GM12892 (cell line): Measurements from ENCODE around the gene FKRP.

Source experiments
- DNase-seq: peaks from one replicate; pipeline ENCODE4 v3.0.0; 2011; ENCODE audit not compliant: insufficient read length
- FAIRE-seq: peaks from 2 replicates; lab custom pipeline; 2011; peaks lifted over from hg19 to GRCh38; lab: Jason Lieb, UNC
- POLR2A ChIP-seq: IDR thresholded peaks from 2 replicates; pipeline ENCODE4 v1.6.1; 2011; ENCODE audit warnings: low read depth, low read length, control low read depth
- POLR2AphosphoS5 ChIP-seq: IDR thresholded peaks from 2 replicates; pipeline ENCODE4 v1.6.1; 2011; ENCODE audit warnings: low read depth, low read length, control low read depth
- TAF1 ChIP-seq: IDR thresholded peaks from 2 replicates; pipeline ENCODE4 v1.6.1; 2011; ENCODE audit warnings: low read depth, mild to moderate bottlenecking, control low read depth, low read length, borderline replicate concordance

The FKRP gene

GRCh38 chr19:46786236-46787039 is 40.6 kb downstream of the FKRP start:
- peak; percentile 72 for FAIRE-seq
- DNase-seq = peak; percentile 71
- TF ChIP-seq POLR2AphosphoS5 (no peak), TAF1 (no peak), POLR2A (no peak)

- FAIRE-seq = no peak
Observed at GRCh38 chr19:46787040-46787330, 41.1 kb downstream of the FKRP start.

GRCh38 chr19:46787331-46788261 is 41.7 kb downstream of the FKRP start:
- no peak; the same call in 1 of the 2 replicates for TF ChIP-seq POLR2A
- no peak for TF ChIP-seq POLR2AphosphoS5
- no peak for TF ChIP-seq TAF1

More at GRCh38 chr19:46787040-46787330, 41.1 kb downstream of the FKRP start:
- TF ChIP-seq TAF1 (no peak), POLR2A (no peak), POLR2AphosphoS5 (no peak)
- no peak for DNase-seq

GRCh38 chr19:46788262-46788967 is 42.6 kb downstream of the FKRP start, which contains the start of gene SLC1A5:
Gene SLC1A5 (minus strand): TSS chr19:46788594. CDS start chr19:46787965, 629 bp downstream.
- peak; percentile 75 for FAIRE-seq
- TF ChIP-seq POLR2AphosphoS5 (peak; percentile 99), TAF1 (peak; percentile 100), POLR2A (peak; percentile 100)
- peak; percentile 96 for DNase-seq

More at GRCh38 chr19:46787331-46788261, 41.7 kb downstream of the FKRP start:
- DNase-seq = no peak
- no peak for FAIRE-seq

- DNase-seq (no peak), FAIRE-seq (no peak)
- TF ChIP-seq TAF1 (no peak), POLR2A (no peak), POLR2AphosphoS5 (no peak)
Observed at GRCh38 chr19:46788968-46789338, 43.1 kb downstream of the FKRP start.

- TF ChIP-seq POLR2A = no peak
- no peak for TF ChIP-seq TAF1
- TF ChIP-seq POLR2AphosphoS5 = no peak
Observed at GRCh38 chr19:46789371-46789770, 43.5 kb downstream of the FKRP start.

GRCh38 chr19:46791944-46792343 is 46.1 kb downstream of the FKRP start:
- FAIRE-seq (no peak), DNase-seq (no peak)

More at GRCh38 chr19:46789371-46789770, 43.5 kb downstream of the FKRP start:
- DNase-seq (no peak), FAIRE-seq (no peak)

GRCh38 chr19:46797881-46798280 is 52.0 kb downstream of the FKRP start:
- no peak for DNase-seq
- no peak for TF ChIP-seq POLR2AphosphoS5
- TF ChIP-seq POLR2A = no peak
- TF ChIP-seq TAF1 = no peak
- FAIRE-seq = no peak

More at GRCh38 chr19:46791944-46792343, 46.1 kb downstream of the FKRP start:
- TF ChIP-seq TAF1 (no peak), POLR2A (no peak), POLR2AphosphoS5 (no peak)

GRCh38 chr19:46798713-46799112 is 52.9 kb downstream of the FKRP start:
- DNase-seq (no peak), FAIRE-seq (no peak)
- TF ChIP-seq POLR2AphosphoS5 = no peak
- no peak for TF ChIP-seq POLR2A
- no peak for TF ChIP-seq TAF1

GRCh38 chr19:46802152-46802551 is 56.3 kb downstream of the FKRP start:
- FAIRE-seq = no peak
- TF ChIP-seq TAF1 (no peak), POLR2A (no peak), POLR2AphosphoS5 (no peak)
- no peak for DNase-seq
